Pancreas (tissue), 10 donors: ENCODE data around the gene NMS. TPM values are rescaled to one million over a fixed set of nuclear protein-coding genes. Genes with fewer than 3 reads are reported as not detected.

Source experiments
- ATAC-seq, 4 donors: fragments of 200-7000 bp; cut with Tn5 transposase; one replicate each; pipeline versions ENCODE4 v1.8.0 to v1.9.1; 2020; ENCODE audit warnings: mild to moderate bottlenecking in 4 of 4, moderate library complexity in 4 of 4
- DNase-seq, 6 donors: peaks; one replicate each; pipeline ENCODE4 v3.0.0-alpha.2; 2020
- FAIRE-seq: peaks from 2 replicates; lab custom pipeline; 2012; peaks lifted over from hg19 to GRCh38; lab: Jason Lieb, UNC
- H3K27ac ChIP-seq, 4 donors: fragments of 200-600 bp; sonication (generic); 1 replicate in 3 of 4; 2 replicates in 1 of 4; pipeline versions ENCODE4 v1.5.0 to v1.8.0; 2020
- H3K27me3 ChIP-seq, 4 donors: fragments of 200-600 bp; one replicate each; pipeline ENCODE4 v1.8.0; 2021
- H3K36me3 ChIP-seq, 3 donors: fragments of 200-600 bp; sonication (generic) in 1 of 3; one replicate each; pipeline versions ENCODE4 v1.5.0 to v1.8.0; 2020 to 2021
- H3K4me1 ChIP-seq, 3 donors: fragments of 200-600 bp; one replicate each; pipeline ENCODE4 v1.8.0; 2021
- H3K4me3 ChIP-seq, 4 donors: fragments of 200-600 bp; sonication (generic) in 2 of 4; one replicate each; pipeline versions ENCODE4 v1.5.0 to v1.8.0; 2020 to 2021
- H3K9me3 ChIP-seq, 4 donors: fragments of 200-600 bp; one replicate each; pipeline ENCODE4 v1.8.0; 2021
- CTCF ChIP-seq, 4 donors: fragments of 200-600 bp; sonication (generic) in 3 of 4; IDR thresholded peaks; one replicate each; pipeline versions ENCODE4 v1.5.0 to v1.8.0; 2021; ENCODE audit warnings: antibody characterized with exemption in 4 of 4
- WGBS, 2 donors: extraction: QIAGEN DNeasy Blood & Tissue Kit; methylation state at CpG; one replicate each; pipeline ENCODE4 v1.1.7; 2013; 5-methylcytosine and 5-hydroxymethylcytosine counted together
- intact Hi-C, 3 donors: fragments of 100-400 bp; cut with DNase I; formaldehyde crosslinking; loops; one replicate each; pipeline versions ENCODE4 v1.11.1 to v1.14.2; 2022
- polyA plus RNA-seq, 2 donors: library from polyadenylated mRNA; stranded (reverse); fragments of 200-250 nt; gene quantifications; one replicate each; pipeline ENCODE4 v1.2.3, GENCODE V29; 2013
- total RNA-seq, 6 donors: library from RNA; stranded (reverse); fragmentation: NEBNext Ultra II Directional in 4 of 6; extraction: Animal tissue kit (Norgen Biotek cat#: 25700) in 4 of 6; gene quantifications; one replicate each; pipeline versions ENCODE4 v1.2.1 to v1.2.4, GENCODE V29; 2021 to 2023
- donor health status: healthy with polysubstance abuse.
- donor health status: DM: no; HTN: no; CAD: no; lungs with moderate emphysema.
- donor health status: DM: no; HTN: no; CAD: no.
- donor health status: control.
- donor health status: control.
- donor health status: Bipolar disorder and iron deficiency.
- donor health status: DM: yes; HTN: yes; CAD: no.
- donor health status: DM: no; HTN: no; CAD: no.
- donor health status: DM: no; HTN: no; CAD: no.
- donor health status: DM: yes; HTN: yes; CAD: no.

The NMS gene
- total and polyA plus RNA-seq, 8 donors: not detected

GRCh38 chr2:100502782-100503181 is 32.5 kb downstream of the NMS start:
- ATAC-seq (no peak), FAIRE-seq (no peak), DNase-seq (no peak)
- H3K4me1 ChIP-seq: no peaks in the 10 kb centered on the region
- WGBS, 2 donors: 62 to 66% methylated on average over 2 of the region's 2 CpGs
- H3K27ac ChIP-seq: no peak overlapping the region
- intact Hi-C loops: no loop called here
- H3K9me3 ChIP-seq: no peaks in the 10 kb centered on the region
- no peak overlapping the region for H3K4me3 ChIP-seq
- no peaks in the 10 kb centered on the region for H3K27me3 ChIP-seq
- H3K36me3 ChIP-seq: no peaks in the 10 kb centered on the region
- TF ChIP-seq CTCF (IDR thresholded peaks at IDR 0.05): no peak

GRCh38 chr2:100504542-100504941 is 34.3 kb downstream of the NMS start:
- no peak for TF ChIP-seq CTCF (IDR thresholded peaks at IDR 0.05)
- no peaks in the 10 kb centered on the region for H3K36me3 ChIP-seq
- FAIRE-seq (no peak), ATAC-seq (no peak), DNase-seq (no peak)
- H3K27ac ChIP-seq: no peak overlapping the region
- no peak overlapping the region for H3K4me3 ChIP-seq
- H3K9me3 ChIP-seq: no peaks in the 10 kb centered on the region
- intact Hi-C loops: no loop called here
- H3K4me1 ChIP-seq: no peaks in the 10 kb centered on the region
- no peaks in the 10 kb centered on the region for H3K27me3 ChIP-seq

DNA sequence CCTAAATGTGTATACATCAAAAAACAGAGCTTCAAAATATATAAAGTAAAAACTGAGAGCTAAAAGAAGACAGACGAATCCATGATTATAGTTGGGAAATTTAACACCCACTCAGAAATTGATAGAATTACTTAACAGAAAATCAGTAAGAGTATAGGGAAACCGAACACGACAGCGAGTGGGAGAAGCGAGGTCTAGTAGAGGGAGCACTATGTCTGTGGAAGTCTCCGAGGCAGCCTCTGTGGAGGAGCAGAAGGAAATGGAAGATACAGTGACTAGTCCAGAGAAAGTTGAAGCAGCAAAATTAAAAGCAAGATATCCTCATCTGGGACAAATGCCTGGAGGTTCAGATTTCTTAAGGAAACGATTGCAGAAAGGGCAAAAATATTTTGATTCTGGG is 38.8 kb downstream of the NMS start:
- no peaks in the 10 kb centered on the region for H3K9me3 ChIP-seq
- H3K4me3 ChIP-seq: no peak overlapping the region
- intact Hi-C loops: no loop called here
- no peaks in the 10 kb centered on the region for H3K4me1 ChIP-seq
- H3K27ac ChIP-seq: no peak overlapping the region
- no peak for TF ChIP-seq CTCF (IDR thresholded peaks at IDR 0.05)
- DNase-seq (no peak), FAIRE-seq (no peak), ATAC-seq (no peak)
- H3K27me3 ChIP-seq: no peaks in the 10 kb centered on the region
- 76 to 85% methylated on average over 7 of the region's 7 CpGs for WGBS, 2 donors
- no peaks in the 10 kb centered on the region for H3K36me3 ChIP-seq

DNA sequence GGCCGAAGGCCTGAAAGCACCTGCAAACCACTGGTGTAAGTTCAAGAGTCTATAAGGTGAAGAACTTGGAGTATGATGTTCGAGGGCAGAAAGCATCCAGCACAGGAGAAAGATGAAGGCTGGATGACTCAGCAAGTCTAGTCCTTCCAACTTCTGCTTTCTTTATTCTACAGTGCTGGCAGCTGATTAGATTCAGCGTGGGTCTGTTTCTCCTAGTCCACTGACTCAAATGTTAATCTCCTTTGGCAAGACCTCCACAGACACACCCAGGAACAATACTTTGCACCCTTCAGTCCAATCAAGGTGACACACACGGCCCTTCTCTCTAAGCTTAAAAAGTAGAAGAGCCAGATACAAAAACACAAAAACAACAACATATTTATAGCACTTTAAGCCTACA is 43.4 kb downstream of the NMS start:
- Histone ChIP-seq H3K36me3 (no peaks in the 10 kb centered on the region), H3K4me3 (no peak overlapping the region), H3K4me1 (no peaks in the 10 kb centered on the region), H3K27ac (no peak overlapping the region), H3K9me3 (no peaks in the 10 kb centered on the region), H3K27me3 (no peaks in the 10 kb centered on the region)
- DNase-seq (no peak), FAIRE-seq (no peak), ATAC-seq (no peak)
- 54 to 56% methylated on average over 4 of the region's 4 CpGs for WGBS, 2 donors
- intact Hi-C loops: no loop called here
- TF ChIP-seq CTCF (IDR thresholded peaks at IDR 0.05): no peak

GRCh38 chr2:100517556-100517955 is 47.3 kb downstream of the NMS start:
- WGBS, 2 donors: 74 to 83% methylated on average over 1 of the region's 1 CpG
- intact Hi-C loops: no loop called here
- H3K4me1 ChIP-seq: no peaks in the 10 kb centered on the region
- ATAC-seq (no peak), FAIRE-seq (no peak), DNase-seq (no peak)
- no peaks in the 10 kb centered on the region for H3K27me3 ChIP-seq
- TF ChIP-seq CTCF (IDR thresholded peaks at IDR 0.05): no peak
- no peaks in the 10 kb centered on the region for H3K9me3 ChIP-seq
- no peak overlapping the region for H3K4me3 ChIP-seq
- no peaks in the 10 kb centered on the region for H3K36me3 ChIP-seq
- H3K27ac ChIP-seq: no peak overlapping the region
